ENCODE results near the gene THSD4.

DNA sequence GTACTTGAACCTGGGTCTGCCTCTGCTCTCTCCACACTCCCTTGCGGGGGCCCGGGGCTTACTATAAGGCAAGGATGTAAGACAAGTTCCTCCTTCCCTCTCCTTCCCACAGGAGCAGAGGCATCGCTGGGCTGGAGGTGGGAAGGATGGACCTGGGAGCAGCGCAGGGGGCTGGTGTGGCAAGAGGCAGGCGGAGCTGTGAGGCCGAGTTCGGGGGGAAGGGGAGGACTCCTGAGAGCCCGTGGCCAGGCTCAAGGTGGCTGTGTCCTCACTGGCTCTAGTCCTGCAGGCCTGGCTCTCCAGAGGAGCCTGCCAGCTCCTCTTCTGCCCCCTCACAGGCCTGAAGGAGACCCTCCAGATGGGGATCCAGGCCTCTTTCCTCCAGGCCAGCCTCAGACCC is 694.1 kb downstream of the THSD4 start:
- TF ChIP-seq, protein P1, sequence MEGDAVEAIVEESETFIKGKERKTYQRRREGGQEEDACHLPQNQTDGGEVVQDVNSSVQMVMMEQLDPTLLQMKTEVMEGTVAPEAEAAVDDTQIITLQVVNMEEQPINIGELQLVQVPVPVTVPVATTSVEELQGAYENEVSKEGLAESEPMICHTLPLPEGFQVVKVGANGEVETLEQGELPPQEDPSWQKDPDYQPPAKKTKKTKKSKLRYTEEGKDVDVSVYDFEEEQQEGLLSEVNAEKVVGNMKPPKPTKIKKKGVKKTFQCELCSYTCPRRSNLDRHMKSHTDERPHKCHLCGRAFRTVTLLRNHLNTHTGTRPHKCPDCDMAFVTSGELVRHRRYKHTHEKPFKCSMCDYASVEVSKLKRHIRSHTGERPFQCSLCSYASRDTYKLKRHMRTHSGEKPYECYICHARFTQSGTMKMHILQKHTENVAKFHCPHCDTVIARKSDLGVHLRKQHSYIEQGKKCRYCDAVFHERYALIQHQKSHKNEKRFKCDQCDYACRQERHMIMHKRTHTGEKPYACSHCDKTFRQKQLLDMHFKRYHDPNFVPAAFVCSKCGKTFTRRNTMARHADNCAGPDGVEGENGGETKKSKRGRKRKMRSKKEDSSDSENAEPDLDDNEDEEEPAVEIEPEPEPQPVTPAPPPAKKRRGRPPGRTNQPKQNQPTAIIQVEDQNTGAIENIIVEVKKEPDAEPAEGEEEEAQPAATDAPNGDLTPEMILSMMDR (IDR thresholded peaks at IDR 0.05) = no peak
- no peak for TF ChIP-seq POLR2A (IDR thresholded peaks at IDR 0.05)
